Gastroesophageal sphincter (tissue), 4 donors: ENCODE results near the gene CHRM1. TPM values are rescaled to one million over a fixed set of nuclear protein-coding genes. Genes with fewer than 3 reads are reported as not detected.
"Not testable (repeated sequence)": the region's sequence is repeated elsewhere in the genome, so short reads cannot be mapped to it uniquely, and the experiment has no call there.

Experiments used
- ATAC-seq: fragments of 150-250 bp; one replicate; pipeline ENCODE4 v1.9.1; 2016; ENCODE audit warnings: mild to moderate bottlenecking, moderate library complexity
- H3K27ac ChIP-seq, 4 donors: fragments of 200-600 bp; sonication (generic) in 3 of 4; 1 replicate in 3 of 4; 2 replicates in 1 of 4; pipeline ENCODE4 v1.5.1; 2016 to 2019
- H3K27me3 ChIP-seq: fragments of 200-600 bp; sonication (generic); one replicate; pipeline ENCODE4 v1.5.1; 2019
- H3K36me3 ChIP-seq, 2 donors: fragments of 200-600 bp; sonication (generic); one replicate each; pipeline ENCODE4 v1.5.1; 2019; ENCODE audit warnings: control low read depth in 1 of 2
- H3K4me1 ChIP-seq, 3 donors: fragments of 200-600 bp; sonication (generic); 1 replicate in 2 of 3; 2 replicates in 1 of 3; pipeline ENCODE4 v1.5.1; 2016 to 2019; ENCODE audit warnings: control low read depth in 2 of 3
- H3K4me3 ChIP-seq, 2 donors: fragments of 200-600 bp; sonication (generic); one replicate each; pipeline ENCODE4 v1.5.1; 2019; ENCODE audit warnings: mild to moderate bottlenecking in 1 of 2, moderate library complexity in 1 of 2
- H3K9me3 ChIP-seq, 3 donors: fragments of 200-600 bp; sonication (generic); one replicate each; pipeline ENCODE4 v1.5.1; 2017 to 2019; ENCODE audit warnings: control low read depth in 2 of 3
- EP300 ChIP-seq: sonication (generic); formaldehyde crosslinking; IDR thresholded peaks from one replicate; pipeline ENCODE4 v1.6.1; 2017; ENCODE audit warnings: antibody characterized with exemption, mild to moderate bottlenecking
- POLR2A ChIP-seq, 2 donors: fragments of 450-650 bp; IDR thresholded peaks; one replicate each; pipeline ENCODE4 v1.6.1; 2017; ENCODE audit warnings: antibody characterized with exemption in 2 of 2, mild to moderate bottlenecking in 2 of 2, moderate library complexity in 1 of 2
- POLR2AphosphoS5 ChIP-seq: sonication (generic); formaldehyde crosslinking; IDR thresholded peaks from one replicate; pipeline ENCODE4 v1.6.1; 2017; ENCODE audit warnings: antibody characterized with exemption
- WGBS, 2 donors: methylation state at CpG; one replicate each; pipeline ENCODE4 v1.1.5; 2018; ENCODE audit warnings: low coverage in 1 of 2; 5-methylcytosine and 5-hydroxymethylcytosine counted together
- small RNA-seq, 4 donors: library from RNA; depleted of rRNA; stranded (forward); fragments of <200 nt; gene quantifications; one replicate each; pipeline ENCODE3, GENCODE V24; 2016
- total RNA-seq, 4 donors: library from RNA; depleted of rRNA; stranded (reverse); fragments of >200 nt; gene quantifications; one replicate each; pipeline ENCODE4 v1.1.0, GENCODE V29; 2016
- TF ChIP-seq, protein P1 (sequence below), 4 experiments: fragments of 200-600 bp in 2 of 4; fragments of 450-650 bp in 2 of 4; sonication (generic) in 1 of 4; IDR thresholded peaks; one replicate each; pipeline ENCODE4 v1.5.1; 2017 to 2019; ENCODE audit warnings: antibody characterized with exemption in 4 of 4, mild to moderate bottlenecking in 2 of 4, moderate library complexity in 2 of 4

CHRM1 gene
- total RNA-seq, 4 donors from 2014 or later, result 0.16 to 0.89 (median 0.27) TPM; not detected in 1

DNA sequence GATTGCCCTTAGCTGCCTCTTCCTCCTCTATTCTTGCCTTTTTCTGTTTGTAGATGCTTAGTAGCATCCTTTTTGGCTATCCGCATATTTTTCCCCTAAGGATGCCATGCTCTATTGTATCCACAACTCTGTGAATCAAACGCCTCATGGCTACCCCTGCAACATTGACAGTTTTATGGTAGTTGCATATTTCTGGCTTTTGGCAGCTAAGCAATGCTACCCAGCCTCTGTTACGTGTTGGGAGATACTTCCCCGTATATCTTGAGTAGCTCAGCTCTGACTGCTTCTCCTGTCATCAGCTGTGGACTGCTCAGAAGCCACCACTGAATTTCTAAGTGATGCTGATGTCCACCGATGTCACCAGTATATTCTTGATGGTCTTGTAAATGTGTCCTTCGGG is 55.5 kb downstream of the CHRM1 start:
- no peaks in the 10 kb centered on the region for H3K27me3 ChIP-seq
- no peaks in the 10 kb centered on the region for H3K9me3 ChIP-seq
- 79 to 83% methylated on average over 6 of the region's 6 CpGs for WGBS, 2 donors
- no peak for TF ChIP-seq EP300
- H3K36me3 ChIP-seq, result no peaks in the 10 kb centered on the region
- no peak overlapping the region for H3K4me3 ChIP-seq
- no peak overlapping the region for H3K27ac ChIP-seq
- H3K4me1 ChIP-seq, result no peaks in the 10 kb centered on the region
- ATAC-seq, result no peak

DNA sequence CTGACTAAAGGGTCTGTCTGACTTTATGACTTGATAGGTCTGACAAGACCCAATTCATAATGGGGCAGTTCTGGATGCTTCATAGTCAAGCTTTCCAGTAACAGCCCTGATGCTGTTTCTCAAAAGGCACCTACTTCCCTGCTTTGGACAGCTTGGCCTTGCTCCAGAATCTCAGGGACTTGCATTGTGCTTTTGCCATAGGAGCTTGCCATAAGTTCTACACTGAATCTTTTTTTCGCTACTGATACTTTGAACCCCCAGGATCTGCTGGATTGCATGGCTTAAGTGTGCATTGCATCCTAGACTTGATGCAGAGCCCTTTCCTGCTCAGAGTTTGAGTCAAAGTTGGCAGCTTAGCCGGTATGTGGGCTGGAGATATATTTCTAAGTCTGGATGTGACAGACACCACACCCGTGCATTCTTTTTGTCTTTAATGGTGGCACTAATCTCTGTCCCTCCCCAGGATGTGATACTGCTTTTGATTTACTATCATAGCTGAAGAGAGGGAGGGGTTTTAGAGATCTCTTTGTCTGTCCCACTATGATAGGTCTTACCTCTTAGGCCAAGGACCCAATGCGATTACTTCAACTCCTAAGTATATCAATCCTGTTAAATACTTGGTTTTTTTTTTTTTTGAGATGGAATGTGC is 57.4 kb downstream of the CHRM1 start:
- TF ChIP-seq, protein P1, sequence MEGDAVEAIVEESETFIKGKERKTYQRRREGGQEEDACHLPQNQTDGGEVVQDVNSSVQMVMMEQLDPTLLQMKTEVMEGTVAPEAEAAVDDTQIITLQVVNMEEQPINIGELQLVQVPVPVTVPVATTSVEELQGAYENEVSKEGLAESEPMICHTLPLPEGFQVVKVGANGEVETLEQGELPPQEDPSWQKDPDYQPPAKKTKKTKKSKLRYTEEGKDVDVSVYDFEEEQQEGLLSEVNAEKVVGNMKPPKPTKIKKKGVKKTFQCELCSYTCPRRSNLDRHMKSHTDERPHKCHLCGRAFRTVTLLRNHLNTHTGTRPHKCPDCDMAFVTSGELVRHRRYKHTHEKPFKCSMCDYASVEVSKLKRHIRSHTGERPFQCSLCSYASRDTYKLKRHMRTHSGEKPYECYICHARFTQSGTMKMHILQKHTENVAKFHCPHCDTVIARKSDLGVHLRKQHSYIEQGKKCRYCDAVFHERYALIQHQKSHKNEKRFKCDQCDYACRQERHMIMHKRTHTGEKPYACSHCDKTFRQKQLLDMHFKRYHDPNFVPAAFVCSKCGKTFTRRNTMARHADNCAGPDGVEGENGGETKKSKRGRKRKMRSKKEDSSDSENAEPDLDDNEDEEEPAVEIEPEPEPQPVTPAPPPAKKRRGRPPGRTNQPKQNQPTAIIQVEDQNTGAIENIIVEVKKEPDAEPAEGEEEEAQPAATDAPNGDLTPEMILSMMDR (IDR thresholded peaks at IDR 0.05), result no peak
- no peak for TF ChIP-seq POLR2AphosphoS5
- no peak for TF ChIP-seq EP300
- no peak for TF ChIP-seq POLR2A (IDR thresholded peaks at IDR 0.05)
- WGBS, 2 donors, result 64 to 68% methylated on average over 3 to 4 of the region's 4 CpGs
- Histone ChIP-seq H3K4me1 (no peaks in the 10 kb centered on the region), H3K36me3 (no peaks in the 10 kb centered on the region), H3K4me3 (no peak overlapping the region), H3K27me3 (no peaks in the 10 kb centered on the region), H3K27ac (no peak overlapping the region), H3K9me3 (no peaks in the 10 kb centered on the region)
- ATAC-seq, result no peak

DNA sequence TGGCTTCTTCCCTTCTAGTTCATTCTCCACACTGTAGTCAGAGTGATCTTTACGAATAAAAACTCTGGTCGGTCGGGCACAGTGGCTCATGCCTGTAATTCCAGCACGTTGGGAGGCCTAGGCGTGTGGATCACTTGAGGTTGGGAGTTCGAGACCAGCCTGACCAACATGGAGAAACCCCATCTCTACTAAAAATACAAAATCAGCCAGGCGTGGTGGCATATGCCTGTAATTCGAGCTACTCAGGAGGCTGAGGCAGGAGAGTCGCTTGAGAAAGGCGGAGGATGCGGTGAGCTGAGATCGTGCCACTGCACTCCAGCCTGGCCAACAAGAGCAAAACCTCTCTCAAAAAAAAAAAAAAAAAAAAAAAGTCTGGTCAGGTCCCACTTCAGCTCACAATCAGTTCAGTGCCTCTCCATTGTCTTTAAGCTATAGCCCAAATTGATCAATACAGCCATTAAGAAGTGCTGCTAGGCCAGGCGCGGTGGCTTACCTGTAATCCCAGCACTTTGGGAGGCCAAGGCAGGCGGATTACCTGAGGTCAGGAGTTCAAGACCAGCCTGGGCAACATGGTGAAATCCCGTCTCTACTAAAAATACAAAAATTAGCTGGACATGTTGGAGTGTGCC is 59.5 kb downstream of the CHRM1 start:
- WGBS, 2 donors, result 79 to 92% methylated on average over 6 to 9 of the region's 16 CpGs
- H3K4me1 ChIP-seq, H3K36me3 ChIP-seq: not testable (repeated sequence)

DNA sequence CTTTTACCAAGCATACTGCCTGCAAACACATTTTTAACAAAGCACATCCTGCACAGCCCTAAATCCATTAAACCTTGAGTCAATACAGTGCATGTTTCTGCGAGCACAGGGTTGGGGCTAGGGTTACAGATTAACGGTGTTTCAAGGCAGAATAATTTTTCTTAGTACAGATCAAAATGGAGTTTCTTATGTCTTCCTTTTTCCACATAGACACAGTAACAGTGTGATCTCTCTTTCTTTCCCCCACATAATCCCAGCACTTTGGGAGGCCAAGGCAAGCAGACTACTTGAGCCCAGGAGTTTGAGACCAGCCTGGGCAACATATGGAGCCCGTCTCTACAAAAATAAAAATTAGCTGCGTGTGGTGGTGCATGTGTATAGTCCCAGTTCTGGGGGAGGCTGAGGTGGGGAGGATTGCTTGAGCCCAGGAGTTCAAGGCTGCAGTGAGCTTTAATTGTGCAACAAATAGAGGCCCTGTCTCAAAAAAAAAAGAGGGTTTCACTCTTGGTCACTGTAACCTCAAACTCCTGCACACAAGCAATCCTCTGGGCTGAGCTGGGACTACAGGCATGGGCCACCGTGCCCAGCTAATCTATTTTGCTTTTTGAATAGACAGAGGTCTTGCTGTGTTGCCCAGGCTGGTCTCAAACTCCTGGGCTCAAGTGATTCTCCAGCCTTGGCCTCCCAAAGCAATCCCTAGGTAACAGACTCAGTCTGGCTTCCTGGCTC is 60.2 kb downstream of the CHRM1 start:
- ATAC-seq, result no peak
- WGBS, 2 donors, result 67 to 80% methylated on average over 2 to 4 of the region's 5 CpGs
- H3K4me3 ChIP-seq, result no peak overlapping the region

More for the DNA sequence above, 59.5 kb downstream of the CHRM1 start:
- H3K4me3 ChIP-seq, H3K9me3 ChIP-seq, H3K27ac ChIP-seq, H3K27me3 ChIP-seq, ATAC-seq: not testable (repeated sequence)

DNA sequence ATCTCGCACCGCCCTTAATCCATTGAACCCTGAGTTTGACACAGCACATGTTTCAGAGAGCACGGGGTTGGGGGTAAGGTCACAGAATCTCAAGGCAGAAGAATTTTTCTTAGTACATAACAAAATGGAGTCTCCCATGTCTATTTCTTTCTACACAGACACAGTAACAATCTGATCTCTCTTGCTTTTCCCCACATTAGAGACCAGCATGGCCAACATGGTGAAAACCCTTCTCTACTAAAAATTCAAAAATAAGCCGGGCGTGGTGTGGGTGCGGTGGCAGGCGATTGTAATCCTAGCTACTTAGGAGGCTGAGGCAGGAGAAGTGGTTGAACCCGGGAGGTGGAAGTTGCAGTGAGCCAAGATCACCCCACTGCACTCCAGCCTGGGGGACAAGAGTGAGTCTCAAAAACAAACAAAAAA is 61.9 kb downstream of the CHRM1 start:
- H3K27ac ChIP-seq, H3K9me3 ChIP-seq, ATAC-seq, H3K27me3 ChIP-seq, H3K36me3 ChIP-seq, H3K4me3 ChIP-seq: not testable (repeated sequence)
- 72 to 82% methylated on average over 3 to 6 of the region's 8 CpGs for WGBS, 2 donors
- peaks cover 1 to 21% (median 11%) of the 10 kb centered on the region in 3 donors for H3K4me1 ChIP-seq

More for the DNA sequence above, 60.2 kb downstream of the CHRM1 start:
- Histone ChIP-seq H3K4me1 (peaks cover 0 to 13% (median 6%) of the 10 kb centered on the region in 3 donors), H3K36me3 (no peaks in the 10 kb centered on the region), H3K9me3 (no peaks in the 10 kb centered on the region), H3K27me3 (no peaks in the 10 kb centered on the region), H3K27ac (no peak overlapping the region)
- TF ChIP-seq EP300, result no peak
- TF ChIP-seq, protein P1 (IDR thresholded peaks at IDR 0.05), result no peak
- no peak for TF ChIP-seq POLR2A (IDR thresholded peaks at IDR 0.05)
- TF ChIP-seq POLR2AphosphoS5, result no peak

Small RNA genes within 50 kb of the gene (small RNA-seq; reads per million reads assigned to genes)
- gene RN7SL259P, result 0 reads per million in 4 donors

Other genes with a start within 250 kb of the CHRM1 start
- 10 to 100 TPM in 1 of 4 donors, 1 to 10 TPM in 3; 7.3 to 10.1 (median 8.4) TPM for gene UQCC3, start 249.7 kb downstream of the CHRM1 start, total RNA-seq
- gene LBHD1, start 249.1 kb downstream of the CHRM1 start, total RNA-seq, result 1 to 10 TPM; 1.2 to 3.9 (median 2.2) TPM
- 100 to 1,000 TPM; 162 to 185 (median 174) TPM for gene UBXN1, start 242.3 kb downstream of the CHRM1 start, total RNA-seq
- 10 to 100 TPM; 20.1 to 42.1 (median 32.1) TPM for gene LRRN4CL, start 231.8 kb downstream of the CHRM1 start, total RNA-seq
- 10 to 100 TPM; 25.7 to 37.8 (median 29.2) TPM for gene BSCL2, start 213.9 kb downstream of the CHRM1 start, total RNA-seq
- not detected for gene GNG3, start 213.7 kb downstream of the CHRM1 start, total RNA-seq
- 10 to 100 TPM; 24.2 to 43.7 (median 31.0) TPM for gene HNRNPUL2, start 193.9 kb downstream of the CHRM1 start, total RNA-seq
- 10 to 100 TPM; 12.5 to 20.5 (median 19.8) TPM for gene TTC9C, start 192.9 kb downstream of the CHRM1 start, total RNA-seq
- gene ZBTB3, start 167.2 kb downstream of the CHRM1 start, total RNA-seq, result 10 to 100 TPM in 3 of 4 donors, 1 to 10 TPM in 1; 8.8 to 15.8 (median 12.3) TPM
- 10 to 100 TPM; 34.4 to 49.5 (median 39.5) TPM for gene POLR2G, start 159.8 kb downstream of the CHRM1 start, total RNA-seq
- 10 to 100 TPM in 3 of 4 donors, 1 to 10 TPM in 1; 5.5 to 23.4 (median 14.5) TPM for gene TAF6L, start 150.0 kb downstream of the CHRM1 start, total RNA-seq
- gene TMEM179B, start 134.0 kb downstream of the CHRM1 start, total RNA-seq, result 10 to 100 TPM; 25.8 to 50.7 (median 33.9) TPM
- gene TMEM223, start 129.4 kb downstream of the CHRM1 start, total RNA-seq, result 10 to 100 TPM; 17.0 to 25.8 (median 19.1) TPM
- 10 to 100 TPM; 33.2 to 72.3 (median 57.2) TPM for gene NXF1, start 115.9 kb downstream of the CHRM1 start, total RNA-seq
- 10 to 100 TPM; 23.3 to 31.6 (median 27.8) TPM for gene STX5, start 89.3 kb downstream of the CHRM1 start, total RNA-seq
- not detected for gene TEX54, start 88.5 kb downstream of the CHRM1 start, total RNA-seq
- 10 to 100 TPM; 26.6 to 46.8 (median 39.3) TPM for gene WDR74, start 81.8 kb downstream of the CHRM1 start, total RNA-seq
- gene SLC3A2, start 40.5 kb downstream of the CHRM1 start, total RNA-seq, result 100 to 1,000 TPM in 1 of 4 donors, 10 to 100 TPM in 3; 66.9 to 144 (median 80.2) TPM
- not detected for gene SLC22A6, start 63.6 kb upstream of the CHRM1 start, total RNA-seq
- gene SLC22A8, start 94.5 kb upstream of the CHRM1 start, total RNA-seq, result not detected
- not detected for gene SLC22A24, start 222.9 kb upstream of the CHRM1 start, total RNA-seq